NCI-H128 (cell line): ENCODE results near the gene PRDX4.
A peak's percentile ranks its signal among the peaks of the same experiment; 100 is the strongest.
"Not testable (repeated sequence)": the region's sequence is repeated elsewhere in the genome, so short reads cannot be mapped to it uniquely, and the experiment has no call there.

Experiments used
- DNase-seq: peaks from one replicate; lab custom pipeline; 2025; ENCODE audit not compliant: unreplicated experiment; lab: John Stamatoyannopoulos, UW

Gene PRDX4

DNA sequence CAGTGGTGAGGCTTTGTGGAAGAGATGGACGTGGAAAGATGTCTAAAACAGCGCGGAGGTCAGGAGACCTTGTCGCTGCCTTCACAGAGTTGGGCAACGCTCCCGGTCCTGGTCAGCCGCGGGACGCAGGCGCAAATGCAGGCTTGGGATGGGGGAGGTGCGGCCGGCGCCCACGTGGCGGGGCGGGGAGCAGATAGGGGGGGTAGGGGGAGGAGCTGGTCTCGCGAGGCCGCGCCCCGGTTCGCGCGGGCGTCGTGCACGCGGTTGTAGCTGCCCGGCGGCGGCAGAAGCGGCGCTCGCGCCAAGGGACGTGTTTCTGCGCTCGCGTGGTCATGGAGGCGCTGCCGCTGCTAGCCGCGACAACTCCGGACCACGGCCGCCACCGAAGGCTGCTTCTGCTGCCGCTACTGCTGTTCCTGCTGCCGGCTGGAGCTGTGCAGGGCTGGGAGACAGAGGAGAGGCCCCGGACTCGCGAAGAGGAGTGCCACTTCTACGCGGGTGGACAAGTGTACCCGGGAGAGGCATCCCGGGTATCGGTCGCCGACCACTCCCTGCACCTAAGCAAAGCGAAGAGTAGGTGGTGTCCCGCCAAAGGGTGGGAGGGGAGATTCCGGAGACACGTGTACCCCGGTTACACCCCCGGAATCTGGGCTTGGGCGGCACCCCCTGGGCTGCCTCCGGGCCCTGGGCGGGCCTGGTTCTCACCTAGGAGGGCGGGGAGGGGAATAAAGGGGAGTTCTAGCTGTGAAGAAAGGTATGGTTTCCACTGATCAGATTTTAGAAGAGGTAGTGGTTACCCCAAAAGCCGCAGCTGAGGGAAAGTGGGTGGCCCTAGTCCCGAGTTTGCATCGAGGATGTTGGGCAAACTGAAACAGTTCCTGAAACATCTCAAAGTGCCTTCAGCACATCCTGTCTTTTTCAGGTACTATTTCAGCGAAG is at the start of gene PRDX4:
PRDX4 (plus strand) TSS at position 255 of the 939 bp plus-strand sequence; CDS start at position 333, 78 bp downstream.
- peak; percentile 61 for DNase-seq

DNA sequence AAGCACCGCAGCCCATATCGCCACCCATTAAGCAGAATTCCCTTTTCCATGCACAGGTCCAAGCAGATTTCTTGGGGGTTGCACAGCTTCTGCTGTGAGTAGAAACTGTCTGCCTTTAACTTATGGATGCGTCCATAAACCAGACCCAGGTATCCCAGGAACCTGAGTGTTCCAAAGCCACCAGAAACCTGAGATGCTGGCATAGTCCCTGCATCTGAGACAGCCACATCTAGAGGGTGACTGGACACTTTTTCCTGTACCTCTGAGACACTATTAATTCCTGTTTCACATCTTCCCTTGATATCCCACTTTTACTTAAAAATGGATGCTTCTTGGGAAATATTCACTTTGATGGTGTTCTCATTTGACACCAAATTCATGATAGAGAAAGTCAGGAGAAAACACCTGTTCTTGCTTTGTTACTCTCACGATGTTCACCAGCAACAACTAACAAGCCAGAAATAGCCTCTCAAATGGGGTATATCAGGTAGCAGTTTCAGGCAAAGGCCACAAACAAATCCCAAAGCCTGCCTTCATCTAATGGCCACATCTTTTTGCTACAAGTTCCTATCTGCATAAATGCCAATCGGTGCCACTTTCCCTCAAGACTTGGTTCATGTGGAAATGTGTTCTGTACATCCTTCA is 45.5 kb upstream of the PRDX4 start:
- no peak for DNase-seq

- DNase-seq, result no peak
Observed at GRCh38 chrX:23623797-23624196, 43.5 kb upstream of the PRDX4 start.

DNA sequence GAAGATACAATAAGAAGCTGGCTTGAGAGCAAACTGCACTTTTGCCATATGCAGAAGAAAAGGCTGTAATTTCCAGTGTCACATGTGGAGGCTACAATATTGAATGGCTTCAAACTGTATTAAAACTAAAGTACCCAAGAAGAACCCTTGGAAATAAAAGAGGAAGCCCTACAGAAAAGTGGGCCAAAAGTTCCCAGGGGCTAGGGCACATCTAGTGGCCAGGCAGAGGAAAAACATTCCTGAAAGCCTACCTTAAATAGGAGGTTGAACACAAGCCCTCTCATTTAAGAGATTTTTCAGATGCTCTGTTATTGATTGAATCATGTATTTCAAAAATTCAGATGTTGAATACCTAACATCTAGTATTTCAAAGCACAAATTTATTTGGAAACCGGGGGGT is 40.6 kb upstream of the PRDX4 start:
- no peak for DNase-seq

DNA sequence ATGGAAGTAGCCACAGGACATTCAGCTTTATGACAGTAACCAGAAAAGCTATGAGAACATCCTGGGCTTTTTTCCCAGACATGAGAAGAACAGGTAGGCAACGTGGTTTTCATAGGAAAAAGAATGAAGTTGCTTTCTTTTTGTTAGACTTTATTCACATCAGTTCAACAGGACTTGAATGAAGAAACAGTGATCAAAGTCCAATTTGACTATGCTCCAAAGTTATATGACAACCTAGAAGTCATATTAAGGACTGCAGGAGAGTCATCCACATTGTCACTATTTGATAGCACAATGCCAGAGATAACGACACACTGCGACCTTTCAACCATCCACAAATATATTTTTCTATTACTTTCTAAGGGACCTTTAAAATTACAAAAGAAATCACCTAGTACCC is 39.2 kb upstream of the PRDX4 start:
- no peak for DNase-seq

DNA sequence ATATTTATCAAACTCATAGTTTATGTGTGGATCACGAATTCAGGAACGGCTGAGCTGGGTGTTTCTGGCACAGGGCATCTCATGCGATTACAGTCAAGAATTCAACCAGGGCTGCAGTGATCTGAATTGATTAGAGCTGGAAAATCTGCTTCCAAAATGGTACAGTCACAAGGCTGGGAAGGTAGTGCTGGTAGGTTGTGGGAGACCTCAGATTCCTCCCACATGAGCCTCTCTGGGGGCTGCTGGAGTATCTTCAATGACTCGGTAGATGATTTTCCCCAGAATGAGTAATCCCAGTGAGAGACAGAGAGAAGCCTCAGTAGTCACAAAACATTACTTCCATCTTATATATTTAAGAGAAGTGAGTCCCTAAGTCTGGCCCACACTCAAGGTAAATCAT is 36.2 kb upstream of the PRDX4 start:
- DNase-seq, result no peak

DNA sequence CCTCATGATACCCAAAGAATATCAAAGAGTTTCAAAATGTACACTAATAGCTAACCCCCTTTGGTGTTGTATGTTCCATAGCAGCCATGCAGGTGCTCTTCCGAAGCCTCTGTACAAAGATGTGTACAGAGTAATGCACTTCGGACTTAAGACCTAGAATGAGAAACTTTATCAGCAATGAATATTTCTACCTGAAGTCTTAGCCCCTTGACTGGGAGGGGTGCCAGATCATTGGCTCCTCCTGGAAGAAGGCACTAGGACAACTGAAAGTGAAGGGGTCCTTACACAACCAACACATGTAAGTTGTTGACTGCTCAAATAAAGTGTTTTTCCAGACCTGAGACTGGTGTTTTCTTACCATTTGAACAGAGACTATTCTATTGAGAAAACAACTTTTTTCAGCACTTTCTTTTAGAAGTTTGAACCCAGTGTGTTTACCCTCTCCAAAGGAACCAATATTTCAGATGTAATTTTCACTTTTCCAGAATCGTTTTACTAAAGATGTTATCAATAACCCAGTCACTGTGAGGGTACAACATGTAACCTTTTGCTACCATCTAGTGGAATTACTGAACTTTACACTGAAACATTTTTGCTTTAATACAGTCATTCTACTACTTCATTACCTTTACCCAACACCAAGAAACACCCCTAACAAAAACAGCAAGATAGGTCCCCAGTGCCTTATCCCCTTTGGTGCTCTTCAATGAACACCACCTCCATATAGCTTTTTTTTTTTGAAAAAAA is 33.3 kb upstream of the PRDX4 start:
- no peak for DNase-seq

DNA sequence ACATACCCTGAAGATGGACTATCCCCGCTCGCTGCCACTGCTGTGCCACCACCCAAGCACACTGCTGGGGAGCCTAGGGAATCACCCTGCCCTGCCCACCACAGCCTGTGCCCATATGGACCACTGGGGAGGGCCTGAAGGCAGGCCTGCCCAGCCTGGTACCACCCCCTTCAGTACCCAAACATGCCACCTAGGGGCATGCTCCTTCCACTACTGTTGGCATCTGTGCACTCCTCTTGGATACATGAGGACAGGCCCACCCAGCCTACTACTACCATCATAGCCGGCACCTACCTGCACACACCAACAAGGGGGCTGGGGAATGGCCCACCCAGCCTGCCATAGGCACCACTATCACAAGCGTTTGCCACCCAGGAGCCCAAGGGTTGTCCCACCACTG is 30.1 kb upstream of the PRDX4 start:
- no peak for DNase-seq

DNA sequence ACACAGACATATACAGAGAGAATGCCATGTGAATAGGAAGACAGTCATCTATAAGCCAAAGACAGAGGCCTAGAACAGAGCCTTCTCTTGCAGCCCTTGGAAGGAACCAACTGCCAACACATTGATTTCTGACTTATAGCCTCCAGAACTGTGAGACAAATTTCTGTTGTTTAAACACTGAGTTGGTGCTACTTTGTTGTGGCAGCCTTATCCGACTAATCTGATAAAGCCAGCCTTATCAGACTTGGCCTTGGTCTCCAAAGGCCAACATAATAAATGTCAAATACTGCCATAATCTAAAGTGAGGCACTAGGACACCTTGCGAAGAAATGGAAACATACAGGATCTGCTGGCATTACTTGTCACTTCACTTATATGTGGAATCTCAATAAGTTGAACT is 24.3 kb upstream of the PRDX4 start:
- DNase-seq, result no peak

- DNase-seq, result no peak
Observed at GRCh38 chrX:23644744-23645143, 22.5 kb upstream of the PRDX4 start.

DNA sequence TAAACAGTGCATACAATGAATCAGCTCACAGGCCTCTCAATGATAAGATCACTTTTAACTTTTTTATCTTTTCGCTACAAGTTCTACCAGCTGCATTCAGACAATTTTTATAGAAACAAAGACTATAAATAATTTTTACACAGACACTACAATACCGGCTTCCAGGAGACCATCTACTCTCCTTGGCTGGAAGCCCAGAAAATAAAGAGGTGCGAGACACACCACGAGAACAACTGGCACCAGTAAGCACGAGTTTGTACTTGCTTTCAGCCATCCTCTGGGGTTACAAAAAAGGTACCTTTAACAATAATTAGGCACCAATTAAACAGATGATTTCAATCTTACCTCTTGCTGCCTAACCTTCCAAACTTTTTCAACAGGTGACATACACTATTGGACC is 11.2 kb upstream of the PRDX4 start:
- DNase-seq, result no peak

DNA sequence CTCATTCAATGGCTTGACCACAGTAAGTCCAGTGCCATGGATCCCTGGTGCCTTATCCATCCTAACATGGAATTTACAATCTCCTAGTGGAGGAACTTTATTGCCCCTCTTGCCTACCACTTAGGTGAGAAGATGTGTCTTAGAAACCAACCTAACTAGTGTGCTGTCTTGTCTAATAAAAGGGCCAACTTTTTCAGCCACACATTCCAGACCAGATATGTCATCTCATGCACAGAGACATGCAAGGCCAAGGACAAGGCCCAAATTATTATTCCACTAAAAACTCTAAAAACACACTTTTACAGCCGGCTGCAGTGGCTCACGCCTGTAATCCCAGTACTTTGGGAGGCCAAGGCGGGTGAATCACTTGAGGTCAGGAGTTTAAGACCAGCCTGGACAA is 10.6 kb upstream of the PRDX4 start:
- DNase-seq, result no peak

GRCh38 chrX:23659339-23659738 is 8.0 kb upstream of the PRDX4 start:
- DNase-seq, result no peak

- not testable (repeated sequence) for DNase-seq
Observed at GRCh38 chrX:23660083-23660765, 7.1 kb upstream of the PRDX4 start.

- DNase-seq, result no peak
Observed at GRCh38 chrX:23660766-23661132, 6.5 kb upstream of the PRDX4 start.

GRCh38 chrX:23661671-23662070 is 5.6 kb upstream of the PRDX4 start:
- DNase-seq, result no peak

DNA sequence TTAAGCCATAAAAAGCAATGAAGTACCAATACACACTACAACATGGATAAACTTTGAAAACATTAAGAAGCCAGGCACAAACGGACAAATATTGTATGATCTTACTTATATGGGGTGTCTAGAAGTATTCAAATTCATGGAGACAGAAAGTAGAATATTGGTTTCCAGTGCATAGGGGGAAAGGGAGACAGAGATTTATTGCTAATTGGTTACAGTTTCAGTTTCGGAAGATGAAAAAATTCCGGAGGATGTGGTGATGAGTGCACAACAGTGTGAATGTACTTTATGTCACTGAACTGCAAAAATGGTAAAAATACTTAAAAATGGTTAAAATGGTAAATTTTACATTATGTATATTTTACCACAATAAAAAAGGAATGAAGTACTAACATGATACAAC is 5.1 kb upstream of the PRDX4 start:
- DNase-seq, result no peak

- DNase-seq, result no peak
Observed at GRCh38 chrX:23662853-23663252, 4.4 kb upstream of the PRDX4 start.

GRCh38 chrX:23664496-23664895 is 2.8 kb upstream of the PRDX4 start:
- DNase-seq, result no peak

- DNase-seq, result no peak
Observed at GRCh38 chrX:23666282-23666681, 1.0 kb upstream of the PRDX4 start.

GRCh38 chrX:23668335-23668734 is 1.0 kb downstream of the PRDX4 start:
- DNase-seq, result no peak
